NB4 (cell line): ENCODE measurements around the gene PCAT6.

ENCODE experiments used
- DNase-seq: peaks from one replicate; pipeline ENCODE4 v3.0.0; 2010; ENCODE audit warnings: low read depth
- H3K4me3 ChIP-seq: one replicate; pipeline ENCODE4 v1.5.1; 2011; ENCODE audit warnings: mild to moderate bottlenecking, low read depth, low read length, moderate library complexity
- CTCF ChIP-seq: IDR thresholded peaks from one replicate; pipeline ENCODE4 v1.5.1; 2012; ENCODE audit warnings: low read depth, low read length
- MAX ChIP-seq: IDR thresholded peaks from 2 replicates; pipeline ENCODE4 v1.6.1; 2011; ENCODE audit warnings: low read depth, low read length
- MYC ChIP-seq: IDR thresholded peaks from 2 replicates; pipeline ENCODE4 v1.6.1; 2011; ENCODE audit warnings: low read depth, low read length
- POLR2A ChIP-seq: IDR thresholded peaks from 2 replicates; pipeline ENCODE4 v1.6.1; 2011; ENCODE audit warnings: mild to moderate bottlenecking; ENCODE audit not compliant: insufficient read length; ENCODE audit errors: extremely low read depth

PCAT6 gene

GRCh38 chr1:202835548-202836072 lies 24.9 kb downstream of the PCAT6 start:
- peak; percentile 66 for DNase-seq
- H3K4me3 ChIP-seq: no peak overlapping the region

DNA sequence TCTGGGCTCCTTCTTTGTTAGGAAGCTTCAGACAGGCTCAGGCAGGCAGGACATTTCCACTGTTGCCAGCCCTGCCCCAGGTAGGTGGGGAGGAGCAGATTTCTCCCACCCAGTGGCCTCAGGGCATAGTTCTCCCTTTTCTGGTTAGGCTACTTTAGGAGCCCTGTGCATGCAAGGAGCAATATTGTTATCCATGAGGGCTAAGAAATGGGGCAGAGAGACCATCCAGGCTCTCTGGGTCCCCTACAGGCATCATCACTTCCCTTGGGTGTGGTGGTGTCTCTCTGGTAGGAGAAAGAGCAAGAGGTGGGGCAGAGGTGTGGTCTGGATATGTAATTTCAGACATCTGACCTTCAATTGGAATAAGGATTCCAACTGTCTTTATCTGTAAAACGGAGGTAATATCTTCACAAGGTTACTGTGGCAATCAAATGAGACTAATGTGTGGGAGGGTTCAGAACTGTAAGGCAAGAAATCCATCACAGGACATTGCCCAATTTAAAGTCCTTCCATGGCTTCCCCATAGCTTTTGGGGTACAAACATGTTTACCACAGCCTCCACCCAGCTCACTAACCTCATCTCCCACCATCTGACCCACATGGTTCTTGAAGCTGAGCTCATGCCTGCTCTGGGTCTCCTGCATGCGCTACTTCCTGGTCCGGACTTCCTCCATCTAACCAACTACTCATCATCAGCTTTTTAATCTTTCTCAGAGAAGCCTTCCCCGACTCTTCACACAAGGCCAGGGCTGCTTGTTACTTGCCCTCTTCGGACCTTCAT lies 26.1 kb downstream of the PCAT6 start:
- peak; percentile 86 for DNase-seq
- H3K4me3 ChIP-seq: no peak overlapping the region
- TF ChIP-seq CTCF: no peak
- TF ChIP-seq MAX: peak; percentile 46; the same call in 1 of the 2 replicates
- TF ChIP-seq POLR2A: no peak
- TF ChIP-seq MYC: peak; percentile 32; the same call in 1 of the 2 replicates

More at GRCh38 chr1:202835548-202836072, 24.9 kb downstream of the PCAT6 start:
- TF ChIP-seq MAX (no peak), MYC (no peak), CTCF (no peak), POLR2A (no peak)

DNA sequence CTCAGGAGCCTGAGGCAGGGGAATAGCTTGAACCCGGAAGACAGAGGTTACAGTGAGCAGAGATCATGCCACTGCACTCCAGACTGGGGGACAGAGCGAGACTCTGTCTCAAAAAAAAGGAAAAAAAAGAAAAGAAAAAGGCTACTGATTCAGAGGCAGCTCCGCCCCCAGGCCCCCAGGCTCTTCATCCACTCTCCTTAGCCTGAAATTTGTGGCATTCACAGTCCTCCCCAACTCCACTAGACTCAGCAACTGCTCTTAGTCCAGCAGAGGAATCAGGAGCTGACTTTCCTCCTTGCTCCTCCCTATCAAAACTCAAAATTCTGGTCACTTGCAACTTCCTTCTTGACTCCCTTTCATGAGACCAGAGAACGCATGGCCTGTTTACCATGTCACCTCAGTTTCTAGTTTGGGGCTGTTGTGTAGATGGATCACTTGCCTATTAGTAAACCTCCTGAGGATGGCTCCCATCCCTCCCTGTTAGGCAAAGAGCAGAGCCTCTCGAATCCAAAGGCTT lies 27.1 kb downstream of the PCAT6 start:
- peak; percentile 53 for DNase-seq
- TF ChIP-seq POLR2A (no peak), CTCF (no peak), MYC (no peak), MAX (no peak)
- no peak overlapping the region for H3K4me3 ChIP-seq

DNA sequence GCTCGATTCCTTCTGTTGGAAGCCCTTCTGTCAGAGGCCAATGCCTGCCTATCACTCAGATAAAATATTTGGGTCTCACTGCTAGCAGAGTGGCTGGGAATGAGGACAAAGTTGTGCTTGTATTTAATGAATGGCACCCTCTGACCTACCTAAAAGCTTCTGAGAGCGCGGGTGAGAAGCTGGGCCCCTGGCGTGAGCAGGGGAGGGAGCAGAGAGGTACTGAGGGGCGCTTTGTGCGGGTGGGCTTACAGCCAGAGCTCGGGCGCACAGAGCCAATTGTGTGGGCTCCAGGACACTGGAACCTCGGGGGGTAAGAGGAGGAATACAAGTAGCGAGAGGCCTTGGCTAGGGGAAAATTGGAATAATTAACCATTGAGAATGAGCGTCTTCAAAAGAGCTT lies 32.3 kb downstream of the PCAT6 start:
- H3K4me3 ChIP-seq: no peak overlapping the region
- no peak for TF ChIP-seq MAX
- no peak for TF ChIP-seq MYC
- no peak for DNase-seq

GRCh38 chr1:202844259-202844658 lies 33.5 kb downstream of the PCAT6 start:
- DNase-seq: no peak
- no peak overlapping the region for H3K4me3 ChIP-seq
- TF ChIP-seq MYC (no peak), POLR2A (no peak)

GRCh38 chr1:202844935-202845334 lies 34.2 kb downstream of the PCAT6 start:
- no peak for DNase-seq
- TF ChIP-seq MAX (no peak), MYC (no peak), POLR2A (no peak), CTCF (no peak)
- H3K4me3 ChIP-seq: no peak overlapping the region

DNA sequence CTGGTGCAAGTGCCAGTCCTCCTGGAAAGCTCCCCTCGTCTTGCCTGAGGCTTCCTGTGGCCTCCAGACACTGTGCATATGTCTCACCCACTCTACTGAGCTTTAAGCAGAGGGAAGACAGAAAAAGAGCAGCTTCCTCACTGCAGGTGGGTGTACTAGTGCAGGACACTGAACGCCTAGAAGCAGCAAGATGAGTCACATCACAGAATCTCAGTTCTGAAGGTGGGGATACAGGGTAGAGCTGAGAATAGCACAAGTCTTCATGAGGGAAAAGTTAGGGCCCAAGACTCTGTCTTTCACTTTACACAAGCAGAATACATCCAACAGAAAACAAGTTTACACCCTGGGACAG lies 37.4 kb downstream of the PCAT6 start:
- TF ChIP-seq POLR2A (no peak), MAX (no peak)
- no peak for DNase-seq
- no peak overlapping the region for H3K4me3 ChIP-seq
